HG03025 (cell line): ENCODE data around the gene TK1.
A peak's percentile ranks its signal among the peaks of the same experiment; 100 is the strongest.
"Not testable (repeated sequence)": the region's sequence is repeated elsewhere in the genome, so short reads cannot be mapped to it uniquely, and the experiment has no call there.

Experiments
- ATAC-seq: cut with Tn5 transposase; IDR thresholded peaks from one replicate; pipeline ENCODE4 v1.9.1; 2021; ENCODE audit warnings: mild to moderate bottlenecking, moderate library complexity; ENCODE audit not compliant: unreplicated experiment, low FRiP score

The TK1 gene, protein sequence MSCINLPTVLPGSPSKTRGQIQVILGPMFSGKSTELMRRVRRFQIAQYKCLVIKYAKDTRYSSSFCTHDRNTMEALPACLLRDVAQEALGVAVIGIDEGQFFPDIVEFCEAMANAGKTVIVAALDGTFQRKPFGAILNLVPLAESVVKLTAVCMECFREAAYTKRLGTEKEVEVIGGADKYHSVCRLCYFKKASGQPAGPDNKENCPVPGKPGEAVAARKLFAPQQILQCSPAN

DNA sequence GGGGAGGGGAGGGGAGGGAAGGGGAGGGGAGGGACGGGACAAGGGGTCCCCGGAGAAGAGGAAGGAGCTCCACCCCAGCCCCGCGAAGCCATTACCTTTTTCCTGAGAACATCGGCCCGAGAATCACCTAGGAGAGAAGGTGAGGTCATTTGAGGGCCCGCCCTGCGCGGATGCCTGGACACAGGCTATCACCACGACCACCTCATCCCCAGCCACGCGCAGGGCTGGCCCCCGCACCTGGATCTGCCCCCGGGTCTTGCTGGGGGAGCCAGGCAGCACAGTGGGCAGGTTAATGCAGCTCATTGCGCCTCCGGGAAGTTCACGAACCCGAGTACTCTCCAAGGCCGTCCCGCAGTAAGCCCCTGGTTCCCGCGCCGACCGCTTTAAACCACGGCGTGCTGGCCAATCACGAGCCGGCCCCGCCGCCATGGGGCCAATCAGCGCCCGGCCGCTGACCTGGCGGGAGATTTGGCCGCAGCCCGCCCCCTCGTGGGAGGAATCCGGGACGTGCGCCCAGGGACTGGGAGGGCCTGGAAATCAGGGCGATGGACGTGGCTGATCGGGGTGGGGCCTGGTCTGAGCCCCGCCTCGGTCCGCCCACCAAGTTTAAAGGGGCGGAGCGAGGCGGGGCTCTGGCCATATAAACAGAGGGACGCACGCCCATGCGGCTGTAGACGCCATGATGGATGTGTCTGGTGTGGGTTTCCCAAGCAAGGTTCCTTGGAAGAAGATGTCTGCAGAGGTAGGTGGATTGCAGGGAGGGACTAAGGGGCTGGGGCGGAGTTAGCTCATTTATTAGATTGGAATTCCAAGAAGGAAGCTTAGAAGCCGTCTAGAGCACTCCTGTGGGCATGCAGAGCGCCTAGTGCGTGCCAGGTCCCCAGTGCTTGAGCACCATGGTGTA, at the start of gene TK1, which contains the start of gene AFMID:
TSS of gene TK1 (minus strand) at position 361 of the 904 bp plus-strand sequence. CDS start at position 303, 58 bp downstream.
TSS of gene AFMID (plus strand) at position 671 of the 904 bp plus-strand sequence. CDS start at position 680, 9 bp downstream.
- ATAC-seq, result peak; percentile 81

GRCh38 chr17:78235885-78236284, 49.0 kb upstream of the TK1 start:
- no peak for ATAC-seq

GRCh38 chr17:78235022-78235421, 48.2 kb upstream of the TK1 start:
- not testable (repeated sequence) for ATAC-seq

DNA sequence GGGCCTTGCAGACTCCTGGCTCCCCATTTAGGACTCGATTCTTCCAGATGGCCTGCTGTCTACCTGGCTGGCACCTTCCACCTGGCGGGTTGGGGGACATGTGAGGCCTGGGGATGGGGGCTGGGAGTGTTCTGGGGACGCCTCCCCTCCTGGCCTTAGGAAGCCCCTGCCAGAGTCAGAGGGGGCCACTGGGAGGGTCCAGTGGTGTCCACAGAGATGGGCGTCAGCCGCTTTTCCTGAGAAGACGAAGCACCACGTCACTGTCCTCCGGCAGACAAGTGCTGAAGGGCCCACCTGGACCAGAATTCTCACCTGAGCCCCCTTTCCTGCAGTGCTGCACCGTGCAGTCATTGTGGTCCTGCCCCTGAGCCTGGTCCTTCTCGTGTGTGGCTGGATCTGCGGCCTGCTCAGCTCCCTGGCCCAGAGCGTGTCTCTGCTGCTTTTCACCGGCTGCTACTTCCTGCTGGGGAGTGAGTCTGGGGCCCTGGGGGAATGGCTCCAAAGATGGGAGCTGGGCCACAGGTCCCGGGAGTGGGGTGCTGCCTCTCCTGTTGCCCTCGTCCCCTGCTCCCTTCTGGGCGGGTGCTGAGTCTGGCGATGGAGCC, 47.5 kb upstream of the TK1 start:
- no peak for ATAC-seq

DNA sequence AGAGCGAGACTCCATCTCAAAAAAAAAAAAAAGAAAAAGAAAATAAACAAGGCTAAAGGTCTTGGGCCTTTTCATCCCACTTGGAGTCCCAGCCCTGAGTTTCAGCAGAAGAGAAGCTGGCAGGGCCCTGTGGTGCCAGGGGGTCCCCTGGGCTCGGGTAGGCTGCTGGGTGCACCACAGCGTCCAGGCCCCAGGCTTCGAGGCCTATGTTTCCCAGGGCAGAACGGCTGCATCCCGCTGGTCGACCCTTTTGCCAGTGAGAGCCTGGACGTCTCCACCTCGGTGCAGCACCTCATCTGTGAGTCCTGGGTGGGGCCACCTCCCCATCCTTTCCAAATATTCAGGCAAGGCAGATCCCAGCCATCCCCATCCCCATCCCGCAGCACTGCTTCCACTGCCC, 46.8 kb upstream of the TK1 start:
- ATAC-seq, result no peak

DNA sequence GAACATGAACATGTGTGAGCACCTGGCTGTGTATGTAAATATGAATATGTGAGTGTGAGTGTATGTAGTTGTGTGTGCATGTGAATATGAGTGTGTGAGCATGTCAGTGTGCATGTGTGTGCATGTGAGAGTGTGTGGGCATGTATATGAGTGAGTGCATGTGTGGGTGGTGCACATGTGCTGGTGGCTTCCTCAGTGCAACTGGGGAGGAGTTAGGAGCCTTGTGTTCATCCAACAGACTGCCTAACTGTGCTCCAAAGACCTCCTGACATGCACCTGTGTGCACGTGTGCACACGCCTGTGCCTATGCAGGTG, 46.0 kb upstream of the TK1 start:
- no peak for ATAC-seq

DNA sequence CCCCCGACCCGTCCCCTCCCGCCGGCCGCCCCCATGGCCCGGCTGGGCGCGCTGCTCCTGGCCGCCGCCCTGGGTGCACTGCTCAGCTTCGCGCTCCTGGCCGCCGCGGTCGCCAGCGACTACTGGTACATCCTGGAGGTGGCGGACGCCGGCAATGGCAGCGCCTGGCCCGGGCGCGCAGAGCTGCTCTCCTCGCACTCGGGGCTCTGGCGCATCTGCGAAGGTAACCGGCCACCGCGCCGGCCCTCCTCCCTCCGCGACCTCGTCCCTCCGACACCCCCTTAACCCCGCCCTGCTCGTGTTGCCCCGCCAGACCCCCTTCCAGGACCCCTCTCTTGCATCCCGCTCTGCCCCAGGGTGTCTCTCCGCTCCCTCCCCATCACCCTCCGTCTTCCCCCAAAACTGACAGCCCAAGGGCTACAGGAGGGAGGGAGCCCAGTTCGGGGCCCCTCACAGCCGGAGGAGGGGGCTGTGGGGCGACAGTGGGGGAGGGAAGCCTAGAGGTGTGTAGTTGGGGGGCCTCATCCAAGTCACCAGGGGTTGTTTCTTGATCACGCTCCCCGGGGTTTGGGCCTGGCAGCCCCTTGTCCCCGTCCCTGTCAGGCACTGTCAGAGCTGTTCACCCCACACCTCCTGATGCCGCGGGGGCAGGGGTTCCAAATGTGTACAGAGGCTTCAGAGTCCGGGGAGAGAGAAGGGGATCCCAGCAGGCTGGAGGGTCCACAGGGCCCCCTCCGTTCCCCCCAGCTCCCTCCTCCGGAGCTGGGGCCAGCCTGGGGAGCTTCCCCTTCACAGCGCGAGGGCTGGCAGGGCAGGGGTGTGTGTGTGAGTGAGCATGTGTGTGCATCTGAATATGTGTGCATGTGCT, 45.4 kb upstream of the TK1 start:
- ATAC-seq, result no peak

GRCh38 chr17:78230996-78231935, 44.4 kb upstream of the TK1 start, which contains the start of gene TMEM235:
Gene TMEM235, plus strand, starts transcription at chr17:78231631. Its CDS starts 393 bp downstream, at chr17:78232024.
- no peak for ATAC-seq

DNA sequence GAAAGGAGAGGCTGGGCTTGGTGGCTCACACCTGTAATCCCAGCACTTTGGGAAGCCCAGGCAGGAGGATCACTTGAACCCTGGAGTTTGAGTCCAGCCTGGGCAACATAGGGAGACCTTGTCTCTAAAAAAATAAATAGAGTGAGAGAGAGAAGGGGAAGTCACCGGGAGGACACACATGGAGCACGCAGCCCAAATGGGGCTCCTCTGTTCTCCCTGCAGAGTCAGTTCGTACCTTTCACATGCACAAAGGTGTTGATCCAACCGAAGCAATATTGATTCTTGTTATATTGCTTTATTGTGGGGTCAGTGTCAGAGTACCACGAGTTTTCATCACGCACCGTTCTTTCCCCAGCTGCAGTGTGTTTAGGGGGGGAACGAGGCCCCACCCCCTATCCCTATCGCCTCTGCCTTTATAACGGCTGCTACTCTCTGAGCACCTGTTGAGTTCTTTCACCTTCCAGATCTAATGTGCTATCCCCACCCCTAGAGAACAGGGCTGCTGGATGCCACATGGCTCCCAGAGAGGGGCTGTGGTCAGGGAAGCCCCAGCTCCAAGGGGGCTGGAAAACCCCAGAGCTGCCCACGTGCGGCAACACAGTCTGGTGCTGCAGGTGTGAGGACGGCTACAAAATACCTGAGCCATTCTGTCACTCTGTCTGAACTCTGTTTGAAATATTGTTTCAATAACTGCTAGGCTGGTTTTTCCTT, 43.6 kb upstream of the TK1 start:
- ATAC-seq, result no peak

DNA sequence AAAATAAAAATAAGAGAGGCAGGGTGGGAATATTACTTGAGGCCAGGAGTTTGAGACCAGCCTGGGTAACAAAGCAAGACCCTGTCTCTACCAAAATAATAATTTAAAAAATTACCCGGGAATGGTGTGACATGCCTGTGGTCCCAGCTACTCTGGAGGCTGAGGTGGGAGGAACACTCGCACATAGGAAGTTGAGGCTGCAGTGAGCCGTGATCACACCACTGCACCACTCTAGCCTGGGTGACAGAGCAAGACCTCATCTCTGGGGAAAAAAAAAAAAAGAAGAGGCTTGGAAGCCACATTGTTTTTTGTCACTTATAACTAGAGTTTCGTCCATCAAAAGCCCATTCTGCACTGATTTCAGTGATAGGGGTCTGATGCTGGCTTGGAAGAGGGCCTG, 41.3 kb upstream of the TK1 start:
- ATAC-seq, result no peak

- no peak for ATAC-seq
These were observed 40.6 kb upstream of the TK1 start for GRCh38 chr17:78227455-78227916.

- no peak for ATAC-seq
These were observed 40.1 kb upstream of the TK1 start for GRCh38 chr17:78226759-78227454.

GRCh38 chr17:78226055-78226758, 39.4 kb upstream of the TK1 start:
- ATAC-seq, result no peak

DNA sequence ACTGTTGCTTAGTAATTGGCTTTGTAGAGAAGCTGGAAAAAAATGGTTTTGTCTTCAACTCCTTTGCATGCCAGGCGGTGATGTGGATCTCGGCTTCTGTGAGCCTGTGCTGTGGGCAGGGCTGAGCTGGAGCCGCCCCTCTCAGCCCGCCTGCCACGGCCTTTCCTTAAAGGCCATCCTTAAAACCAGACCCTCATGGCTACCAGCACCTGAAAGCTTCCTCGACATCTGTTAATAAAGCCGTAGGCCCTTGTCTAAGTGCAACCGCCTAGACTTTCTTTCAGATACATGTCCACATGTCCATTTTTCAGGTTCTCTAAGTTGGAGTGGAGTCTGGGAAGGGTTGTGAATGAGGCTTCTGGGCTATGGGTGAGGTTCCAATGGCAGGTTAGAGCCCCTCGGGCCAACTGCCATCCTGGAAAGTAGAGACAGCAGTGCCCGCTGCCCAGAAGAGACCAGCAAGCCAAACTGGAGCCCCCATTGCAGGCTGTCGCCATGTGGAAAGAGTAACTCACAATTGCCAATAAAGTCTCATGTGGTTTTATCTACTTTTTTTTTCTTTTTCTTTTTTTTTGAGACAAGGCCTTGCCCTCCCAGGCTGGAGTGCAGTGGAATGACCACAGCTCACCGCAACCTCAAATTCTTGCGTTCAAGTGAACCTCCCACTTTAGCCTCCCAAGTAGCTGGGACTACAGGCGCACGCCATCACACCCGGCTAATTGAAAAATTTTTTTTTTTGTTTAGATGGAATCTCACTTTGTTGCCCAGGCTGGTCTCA, 38.4 kb upstream of the TK1 start:
- ATAC-seq, result no peak

- ATAC-seq, result no peak
These were observed 37.6 kb upstream of the TK1 start for GRCh38 chr17:78224231-78225087.

DNA sequence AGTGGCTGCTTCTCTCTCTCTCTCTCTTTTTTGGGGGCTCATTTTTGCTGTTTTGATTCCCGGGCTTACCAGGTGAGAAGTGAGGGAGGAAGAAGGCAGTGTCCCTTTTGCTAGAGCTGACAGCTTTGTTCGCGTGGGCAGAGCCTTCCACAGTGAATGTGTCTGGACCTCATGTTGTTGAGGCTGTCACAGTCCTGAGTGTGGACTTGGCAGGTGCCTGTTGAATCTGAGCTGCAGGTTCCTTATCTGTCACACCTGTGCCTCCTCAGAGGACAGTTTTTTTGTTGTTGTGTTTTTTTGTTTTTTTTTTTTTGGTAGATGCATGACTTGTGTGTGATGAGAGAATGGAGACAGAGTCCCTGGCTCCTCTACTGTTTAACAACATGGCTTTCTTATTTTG, 36.9 kb upstream of the TK1 start:
- no peak for ATAC-seq
